ENCODE results near the gene KCNN3.

Gene KCNN3

GRCh38 chr1:154725865-154726264, 144.2 kb downstream of the KCNN3 start:
- H3K27ac ChIP-seq: no peak overlapping the region
- TF ChIP-seq CTCF (IDR thresholded peaks at IDR 0.05): no peak
- H3K4me1 ChIP-seq (ENCODE audit: control insufficient read depth in 1 of 2, insufficient read depth in 1 of 2, low read depth in 1 of 2, low read length in 1 of 2): peaks cover 2 to 13% of the 10 kb centered on the region in 2 experiments
- H3K9me3 ChIP-seq: no peaks in the 10 kb centered on the region
- H3K4me3 ChIP-seq (ENCODE audit: low read depth in 1 of 2, low read length in 1 of 2): no peak overlapping the region
- peaks cover 28% of the 10 kb centered on the region for H3K27me3 ChIP-seq
- H3K36me3 ChIP-seq: no peaks in the 10 kb centered on the region

GRCh38 chr1:154720328-154721297, 149.5 kb downstream of the KCNN3 start:
- Histone ChIP-seq H3K27ac (peak overlapping the region; percentile 76), H3K4me3 (ENCODE audit: low read depth in 1 of 2, low read length in 1 of 2) (peak overlapping the region in 1 of 2 experiments; percentile 35), H3K4me1 (ENCODE audit: control insufficient read depth in 1 of 2, insufficient read depth in 1 of 2, low read depth in 1 of 2, low read length in 1 of 2) (peaks cover 22 to 44% of the 10 kb centered on the region in 2 experiments), H3K27me3 (no peaks in the 10 kb centered on the region), H3K36me3 (no peaks in the 10 kb centered on the region), H3K9me3 (no peaks in the 10 kb centered on the region)
- TF ChIP-seq CTCF (IDR thresholded peaks at IDR 0.05): no peak

GRCh38 chr1:154719586-154720327, 150.3 kb downstream of the KCNN3 start:
- no peaks in the 10 kb centered on the region for H3K36me3 ChIP-seq
- H3K4me1 ChIP-seq (ENCODE audit: control insufficient read depth in 1 of 2, insufficient read depth in 1 of 2, low read depth in 1 of 2, low read length in 1 of 2): peaks cover 31 to 53% of the 10 kb centered on the region in 2 experiments
- H3K9me3 ChIP-seq: no peaks in the 10 kb centered on the region
- H3K27ac ChIP-seq: peak overlapping the region; percentile 76
- no peak for TF ChIP-seq CTCF (IDR thresholded peaks at IDR 0.05)
- H3K27me3 ChIP-seq: no peaks in the 10 kb centered on the region
- H3K4me3 ChIP-seq (ENCODE audit: low read depth in 1 of 2, low read length in 1 of 2): peak overlapping the region in 1 of 2 experiments; percentile 35

GRCh38 chr1:154718566-154718965, 151.5 kb downstream of the KCNN3 start:
- no peaks in the 10 kb centered on the region for H3K36me3 ChIP-seq
- H3K9me3 ChIP-seq: no peaks in the 10 kb centered on the region
- H3K4me1 ChIP-seq (ENCODE audit: control insufficient read depth in 1 of 2, insufficient read depth in 1 of 2, low read depth in 1 of 2, low read length in 1 of 2): peaks cover 38 to 62% of the 10 kb centered on the region in 2 experiments
- H3K27me3 ChIP-seq: peaks cover 1% of the 10 kb centered on the region
- H3K27ac ChIP-seq: no peak overlapping the region
- no peak overlapping the region for H3K4me3 ChIP-seq (ENCODE audit: low read depth in 1 of 2, low read length in 1 of 2)
- TF ChIP-seq CTCF (IDR thresholded peaks at IDR 0.05): no peak

- H3K36me3 ChIP-seq: no peaks in the 10 kb centered on the region
- H3K4me1 ChIP-seq (ENCODE audit: control insufficient read depth in 1 of 2, insufficient read depth in 1 of 2, low read depth in 1 of 2, low read length in 1 of 2): peaks cover 38 to 62% of the 10 kb centered on the region in 2 experiments
- H3K4me3 ChIP-seq (ENCODE audit: low read depth in 1 of 2, low read length in 1 of 2): no peak overlapping the region
- peaks cover 12% of the 10 kb centered on the region for H3K27me3 ChIP-seq
- TF ChIP-seq CTCF (IDR thresholded peaks at IDR 0.05): no peak
- no peak overlapping the region for H3K27ac ChIP-seq
- no peaks in the 10 kb centered on the region for H3K9me3 ChIP-seq
These were observed 152.6 kb downstream of the KCNN3 start for GRCh38 chr1:154717528-154717924.
